Lung (tissue), 12 donors: ENCODE measurements around the gene B3GLCT. TPM values are rescaled to one million over a fixed set of nuclear protein-coding genes. Genes with fewer than 3 reads are reported as not detected.

Experiments
- ATAC-seq: fragments of 200-7000 bp; cut with Tn5 transposase; one replicate; pipeline ENCODE4 v1.9.1; 2020; ENCODE audit warnings: moderate number of reproducible peaks; ENCODE audit not compliant: insufficient read depth, low FRiP score
- DNase-seq, 3 donors: peaks; one replicate each; pipeline ENCODE4 v3.0.0-alpha.2; 2013 to 2017
- H3K27ac ChIP-seq, 2 donors: one replicate each; pipeline ENCODE4 v1.5.1; 2013; ENCODE audit warnings: mild to moderate bottlenecking in 2 of 2, moderate library complexity in 2 of 2, control low read depth in 1 of 2, inconsistent platforms in 1 of 2, low read depth in 1 of 2, low read length in 1 of 2
- H3K27me3 ChIP-seq, 3 donors: one replicate each; pipeline ENCODE4 v1.5.1; 2013; ENCODE audit warnings: low read length in 2 of 3; ENCODE audit not compliant: control insufficient read depth in 3 of 3, insufficient read depth in 3 of 3
- H3K36me3 ChIP-seq, 4 donors: one replicate each; pipeline ENCODE4 v1.5.1; 2013; ENCODE audit warnings: low read length in 4 of 4, mild to moderate bottlenecking in 1 of 4, moderate library complexity in 1 of 4; ENCODE audit not compliant: control insufficient read depth in 4 of 4, insufficient read depth in 4 of 4
- H3K4me1 ChIP-seq, 5 donors: one replicate each; pipeline ENCODE4 v1.5.1; 2013; ENCODE audit warnings: low read length in 5 of 5, mild to moderate bottlenecking in 2 of 5, moderate library complexity in 1 of 5; ENCODE audit not compliant: control insufficient read depth in 5 of 5, insufficient read depth in 5 of 5
- H3K4me3 ChIP-seq: one replicate; pipeline ENCODE4 v1.5.1; 2013; ENCODE audit warnings: mild to moderate bottlenecking, control low read depth, moderate library complexity
- H3K9ac ChIP-seq, 2 donors: one replicate each; pipeline ENCODE4 v1.5.1; 2013; ENCODE audit warnings: low read length in 2 of 2, control low read depth in 1 of 2; ENCODE audit not compliant: insufficient read depth in 1 of 2
- H3K9me3 ChIP-seq, 4 donors: one replicate each; pipeline ENCODE4 v1.5.1; 2013; ENCODE audit warnings: low read length in 3 of 4, mild to moderate bottlenecking in 1 of 4, moderate library complexity in 1 of 4; ENCODE audit not compliant: control insufficient read depth in 4 of 4, insufficient read depth in 3 of 4
- CTCF ChIP-seq: IDR thresholded peaks from 2 replicates; pipeline ENCODE4 v1.5.1; 2012; ENCODE audit warnings: mild to moderate bottlenecking; ENCODE audit errors: control extremely low read depth, extremely low read depth
- whole genome bisulfite sequencing, 2 donors: extraction: QIAGEN DNeasy Blood & Tissue Kit; methylation state at CpG; one replicate each; pipeline ENCODE4 v1.1.7; 2013; 5-methylcytosine and 5-hydroxymethylcytosine counted together
- polyA plus RNA-seq, 2 donors: library from polyadenylated mRNA; stranded (reverse); fragments of 200-250 nt; gene quantifications; one replicate each; pipeline ENCODE4 v1.2.1, GENCODE V29; 2013
- total RNA-seq, 2 donors: library from RNA; depleted of rRNA in 1 of 2; stranded (reverse); fragments of >200 nt in 1 of 2; gene quantifications; one replicate each; pipeline ENCODE4 v1.2.1, GENCODE V29; 2014 to 2021
- donor health status: control.
- donor health status: control.
- donor health status: Bipolar disorder and iron deficiency.
- donor health status: healthy.
- donor health status: DM: yes; HTN: yes; CAD: no.

B3GLCT gene
- total and polyA plus RNA-seq, 4 donors: 2.4 to 13.7 (median 3.1) TPM

- Histone ChIP-seq H3K9ac (peak within 1 kb of the TSS; percentile 59 to 97), H3K9me3 (no peaks in the 10 kb centered on the region), H3K27me3 (no peaks in the 10 kb centered on the region), H3K36me3 (peaks cover 0 to 3% (median 0%) of the 10 kb centered on the region in 4 donors), H3K27ac (peak within 1 kb of the TSS; percentile 88 to 90), H3K4me1 (peaks cover 0 to 21% (median 8%) of the 10 kb centered on the region in 5 donors), H3K4me3 (peak within 1 kb of the TSS; percentile 95)
- 1% methylated on average over 47 to 54 of the region's 54 CpGs for WGBS, 2 donors
- ATAC-seq: peak; percentile 95
- DNase-seq: peak; percentile 98 to 99 (median 99)
- no peak for TF ChIP-seq CTCF
These were observed 38.1 kb upstream of the B3GLCT start, which contains the start of gene HSPH1 for GRCh38 chr13:31161557-31162150. Gene HSPH1 (minus strand): TSS chr13:31161904. CDS start chr13:31161582, 322 bp downstream.

GRCh38 chr13:31162151-31163008 is 37.4 kb upstream of the B3GLCT start:
- peak overlapping the region; percentile 59 to 97 for H3K9ac ChIP-seq
- DNase-seq (peak; percentile 99), ATAC-seq (peak; percentile 96)
- H3K36me3 ChIP-seq: peaks cover 0 to 2% (median 0%) of the 10 kb centered on the region in 4 donors
- 0% methylated on average over 34 of the region's 34 CpGs for WGBS, 2 donors
- H3K9me3 ChIP-seq: no peaks in the 10 kb centered on the region
- no peaks in the 10 kb centered on the region for H3K27me3 ChIP-seq
- peak overlapping the region; percentile 33 to 90 for H3K27ac ChIP-seq
- TF ChIP-seq CTCF: no peak
- H3K4me1 ChIP-seq: peaks cover 0 to 21% (median 8%) of the 10 kb centered on the region in 5 donors
- peak overlapping the region; percentile 74 for H3K4me3 ChIP-seq

- no peak for TF ChIP-seq CTCF
- no peak for ATAC-seq
- no peak overlapping the region for H3K4me3 ChIP-seq
These were observed 33.2 kb upstream of the B3GLCT start for GRCh38 chr13:31166591-31166990.

More at GRCh38 chr13:31166591-31166990, 33.2 kb upstream of the B3GLCT start:
- H3K4me1 ChIP-seq: peaks cover 0 to 10% (median 0%) of the 10 kb centered on the region in 5 donors
- 92 to 96% methylated on average over 3 of the region's 3 CpGs for WGBS, 2 donors
- no peaks in the 10 kb centered on the region for H3K9me3 ChIP-seq
- no peak overlapping the region for H3K9ac ChIP-seq
- no peaks in the 10 kb centered on the region for H3K36me3 ChIP-seq
- H3K27me3 ChIP-seq: no peaks in the 10 kb centered on the region
- no peak for DNase-seq
- H3K27ac ChIP-seq: no peak overlapping the region
